ENCODE measurements around the gene ORAI3.

DNA sequence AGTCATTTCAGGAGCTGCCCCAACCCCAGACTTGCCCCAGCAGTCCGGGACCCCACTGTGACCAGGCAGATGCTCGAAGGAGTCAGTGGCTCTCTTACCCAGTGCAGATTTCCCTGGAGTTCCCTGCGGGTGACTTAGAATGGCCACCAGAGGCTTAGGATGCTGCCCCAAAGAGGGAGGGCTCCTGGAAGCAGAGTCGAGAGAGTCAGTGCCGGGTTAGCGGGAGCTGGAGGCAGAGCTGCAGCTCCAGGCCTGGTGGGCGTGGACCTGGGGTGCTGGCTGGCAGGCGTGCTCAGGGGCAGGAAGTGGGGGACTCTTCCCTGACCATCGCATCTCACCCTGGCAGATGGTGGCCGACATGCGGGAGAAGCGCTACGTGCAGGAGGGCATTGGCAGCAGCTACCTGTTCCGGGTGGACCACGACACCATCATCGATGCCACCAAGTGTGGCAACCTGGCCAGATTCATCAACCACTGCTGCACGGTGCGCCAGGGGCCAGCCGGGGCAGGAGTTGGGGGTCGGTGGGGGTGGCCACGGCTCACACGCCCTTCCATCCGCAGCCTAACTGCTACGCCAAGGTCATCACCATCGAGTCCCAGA lies 34.5 kb downstream of the ORAI3 start:
- TF ChIP-seq, protein P1, sequence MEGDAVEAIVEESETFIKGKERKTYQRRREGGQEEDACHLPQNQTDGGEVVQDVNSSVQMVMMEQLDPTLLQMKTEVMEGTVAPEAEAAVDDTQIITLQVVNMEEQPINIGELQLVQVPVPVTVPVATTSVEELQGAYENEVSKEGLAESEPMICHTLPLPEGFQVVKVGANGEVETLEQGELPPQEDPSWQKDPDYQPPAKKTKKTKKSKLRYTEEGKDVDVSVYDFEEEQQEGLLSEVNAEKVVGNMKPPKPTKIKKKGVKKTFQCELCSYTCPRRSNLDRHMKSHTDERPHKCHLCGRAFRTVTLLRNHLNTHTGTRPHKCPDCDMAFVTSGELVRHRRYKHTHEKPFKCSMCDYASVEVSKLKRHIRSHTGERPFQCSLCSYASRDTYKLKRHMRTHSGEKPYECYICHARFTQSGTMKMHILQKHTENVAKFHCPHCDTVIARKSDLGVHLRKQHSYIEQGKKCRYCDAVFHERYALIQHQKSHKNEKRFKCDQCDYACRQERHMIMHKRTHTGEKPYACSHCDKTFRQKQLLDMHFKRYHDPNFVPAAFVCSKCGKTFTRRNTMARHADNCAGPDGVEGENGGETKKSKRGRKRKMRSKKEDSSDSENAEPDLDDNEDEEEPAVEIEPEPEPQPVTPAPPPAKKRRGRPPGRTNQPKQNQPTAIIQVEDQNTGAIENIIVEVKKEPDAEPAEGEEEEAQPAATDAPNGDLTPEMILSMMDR (IDR thresholded peaks at IDR 0.05), result no peak
- no peak for TF ChIP-seq CEBPB (IDR thresholded peaks at IDR 0.05)
- no peak for TF ChIP-seq POLR2AphosphoS2 (conservative IDR thresholded peaks at IDR 0.05; ENCODE audit: low read length)
- TF ChIP-seq SREBF2 (IDR thresholded peaks at IDR 0.05), result no peak
- TF ChIP-seq, protein P2, sequence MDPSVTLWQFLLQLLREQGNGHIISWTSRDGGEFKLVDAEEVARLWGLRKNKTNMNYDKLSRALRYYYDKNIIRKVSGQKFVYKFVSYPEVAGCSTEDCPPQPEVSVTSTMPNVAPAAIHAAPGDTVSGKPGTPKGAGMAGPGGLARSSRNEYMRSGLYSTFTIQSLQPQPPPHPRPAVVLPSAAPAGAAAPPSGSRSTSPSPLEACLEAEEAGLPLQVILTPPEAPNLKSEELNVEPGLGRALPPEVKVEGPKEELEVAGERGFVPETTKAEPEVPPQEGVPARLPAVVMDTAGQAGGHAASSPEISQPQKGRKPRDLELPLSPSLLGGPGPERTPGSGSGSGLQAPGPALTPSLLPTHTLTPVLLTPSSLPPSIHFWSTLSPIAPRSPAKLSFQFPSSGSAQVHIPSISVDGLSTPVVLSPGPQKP (IDR thresholded peaks at IDR 0.05; ENCODE audit: low read depth, low read length), result no peak
- no peak for TF ChIP-seq ESRRA (IDR thresholded peaks at IDR 0.05; ENCODE audit: borderline replicate concordance, low read length)
- TF ChIP-seq CHD2 (IDR thresholded peaks at IDR 0.05; ENCODE audit: low read length, partially characterized antibody), result no peak
- TF ChIP-seq GATA3 (IDR thresholded peaks at IDR 0.05; ENCODE audit: borderline replicate concordance), result no peak
- no peak for TF ChIP-seq POLR2A (IDR thresholded peaks at IDR 0.05; ENCODE audit: low read length)
- TF ChIP-seq SMC3 (IDR thresholded peaks at IDR 0.05), result no peak
- no peak for TF ChIP-seq MAFK (IDR thresholded peaks at IDR 0.05; ENCODE audit: partially characterized antibody)
- no peak for TF ChIP-seq EP300 (IDR thresholded peaks at IDR 0.05)
